NB4 (cell line): ENCODE data around the gene KRTAP10-1.
"Not testable (repeated sequence)": the region's sequence is repeated elsewhere in the genome, so short reads cannot be mapped to it uniquely, and the experiment has no call there.

ENCODE experiments used
- DNase-seq: peaks from one replicate; pipeline ENCODE4 v3.0.0; 2010; ENCODE audit warnings: low read depth
- H3K4me3 ChIP-seq: one replicate; pipeline ENCODE4 v1.5.1; 2011; ENCODE audit warnings: mild to moderate bottlenecking, low read depth, low read length, moderate library complexity
- CTCF ChIP-seq: IDR thresholded peaks from one replicate; pipeline ENCODE4 v1.5.1; 2012; ENCODE audit warnings: low read depth, low read length
- MAX ChIP-seq: IDR thresholded peaks from 2 replicates; pipeline ENCODE4 v1.6.1; 2011; ENCODE audit warnings: low read depth, low read length
- MYC ChIP-seq: IDR thresholded peaks from 2 replicates; pipeline ENCODE4 v1.6.1; 2011; ENCODE audit warnings: low read depth, low read length
- POLR2A ChIP-seq: IDR thresholded peaks from 2 replicates; pipeline ENCODE4 v1.6.1; 2011; ENCODE audit warnings: mild to moderate bottlenecking; ENCODE audit not compliant: insufficient read length; ENCODE audit errors: extremely low read depth

The KRTAP10-1 gene

GRCh38 chr21:44567481-44568171, 27.6 kb upstream of the KRTAP10-1 start:
- no peak overlapping the region for H3K4me3 ChIP-seq
- TF ChIP-seq MYC: no peak
- TF ChIP-seq POLR2A: no peak
- TF ChIP-seq CTCF: no peak
- TF ChIP-seq MAX: no peak
- no peak for DNase-seq

GRCh38 chr21:44566403-44566802, 26.4 kb upstream of the KRTAP10-1 start:
- peak; percentile 58 for DNase-seq
- no peak overlapping the region for H3K4me3 ChIP-seq
- TF ChIP-seq CTCF (no peak), MAX (no peak), MYC (no peak), POLR2A (no peak)

GRCh38 chr21:44564886-44565598, 25.0 kb upstream of the KRTAP10-1 start:
- TF ChIP-seq MAX (no peak), MYC (no peak), POLR2A (no peak), CTCF (no peak)
- no peak for DNase-seq
- H3K4me3 ChIP-seq: no peak overlapping the region

- DNase-seq: no peak
- H3K4me3 ChIP-seq: no peak overlapping the region
- TF ChIP-seq CTCF (no peak), MAX (no peak), MYC (no peak), POLR2A (no peak)
Observed at GRCh38 chr21:44564099-44564498, 24.1 kb upstream of the KRTAP10-1 start.

GRCh38 chr21:44558695-44559094, 18.7 kb upstream of the KRTAP10-1 start, which contains the start of gene KRTAP10-3:
Gene KRTAP10-3 (minus strand): TSS chr21:44558795. CDS start chr21:44558715, 80 bp downstream.
- TF ChIP-seq POLR2A (no peak), MYC (no peak), MAX (no peak), CTCF (no peak)
- no peak within 1 kb of the TSS for H3K4me3 ChIP-seq
- DNase-seq: no peak

GRCh38 chr21:44558329-44558675, 18.3 kb upstream of the KRTAP10-1 start:
- not testable (repeated sequence) for H3K4me3 ChIP-seq, DNase-seq
